PC-3 (cell line): ENCODE measurements around the gene BAG3. TPM values are rescaled to one million over a fixed set of nuclear protein-coding genes. Genes with fewer than 3 reads are reported as not detected.

Experiments
- ATAC-seq: fragments of 200-7000 bp; cut with Tn5 transposase; 2 replicates; pipeline ENCODE4 v1.9.1; 2020; ENCODE audit warnings: mild to moderate bottlenecking, moderate library complexity
- BruUV-seq: library from RNA; stranded (reverse); fragments of 400-500 nt; replicated peaks from 2 replicates; lab custom pipeline; 2021; lab: Mats Ljungman, UMichigan
- CTCF ChIA-PET: fragments of 300-600 bp; sonication (Branson Sonifier 250); formaldehyde crosslinking; loops from one replicate; lab custom pipeline; 2022; ENCODE audit warnings: antibody characterized with exemption; lab: Charles Lee
- POLR2A ChIA-PET: fragments of 300-600 bp; sonication (Branson Sonifier 250); formaldehyde crosslinking; loops from one replicate; lab custom pipeline; 2022; ENCODE audit warnings: antibody characterized with exemption; ENCODE audit not compliant: unreplicated experiment; lab: Charles Lee
- DNase-seq: peaks from one replicate; pipeline ENCODE4 v3.0.0-alpha.2; 2015
- H2AFZ ChIP-seq: fragments of 300-600 bp; sonication (generic); 2 replicates; pipeline ENCODE4 v1.6.0; 2016; ENCODE audit warnings: antibody characterized with exemption, low read length
- H3F3A ChIP-seq: fragments of 300-600 bp; sonication (generic); one replicate; pipeline ENCODE4 v1.6.0; 2017; ENCODE audit warnings: antibody characterized with exemption, low read length, control low read depth, mild to moderate bottlenecking; ENCODE audit not compliant: unreplicated experiment
- H3K27ac ChIP-seq: fragments of 300-600 bp; sonication (generic); 2 replicates; pipeline ENCODE4 v1.5.1; 2016; ENCODE audit warnings: mild to moderate bottlenecking, low read length
- H3K27me3 ChIP-seq: fragments of 300-600 bp; sonication (generic); 2 replicates; pipeline ENCODE4 v1.6.1; 2016; ENCODE audit warnings: low read length, mixed read lengths
- H3K36me3 ChIP-seq: fragments of 300-600 bp; sonication (generic); 2 replicates; pipeline ENCODE4 v1.6.1; 2016; ENCODE audit warnings: low read depth, mixed run types, low read length, mixed read lengths
- H3K4me1 ChIP-seq: fragments of 300-600 bp; sonication (generic); 2 replicates; pipeline ENCODE4 v1.5.1; 2016; ENCODE audit warnings: low read length; ENCODE audit not compliant: insufficient read depth
- H3K4me2 ChIP-seq: fragments of 300-600 bp; sonication (generic); 2 replicates; pipeline ENCODE4 v1.6.0; 2016; ENCODE audit warnings: low read length
- H3K4me3 ChIP-seq: fragments of 300-600 bp; sonication (generic); 2 replicates; pipeline ENCODE4 v1.5.1; 2016; ENCODE audit warnings: mild to moderate bottlenecking, low read length, mixed read lengths
- H3K79me2 ChIP-seq: fragments of 300-600 bp; sonication (generic); 2 replicates; pipeline ENCODE4 v1.6.1; 2017; ENCODE audit warnings: low read length, mixed read lengths
- H3K9ac ChIP-seq: fragments of 300-600 bp; sonication (generic); 2 replicates; pipeline ENCODE4 v1.6.0; 2016; ENCODE audit warnings: mild to moderate bottlenecking, low read length
- H3K9me2 ChIP-seq: fragments of 300-600 bp; sonication (generic); replicated peaks from 2 replicates; pipeline ENCODE4 v1.6.1; 2016; ENCODE audit warnings: mixed run types, low read length, mixed read lengths
- H3K9me3 ChIP-seq: fragments of 300-600 bp; sonication (generic); 2 replicates; pipeline ENCODE4 v1.6.1; 2016; ENCODE audit warnings: low read length, mixed read lengths
- H4K20me1 ChIP-seq: fragments of 300-600 bp; sonication (generic); 2 replicates; pipeline ENCODE4 v1.6.1; 2016; ENCODE audit warnings: low read length, mixed read lengths
- CTCF ChIP-seq: fragments of 300-600 bp; sonication (generic); conservative IDR thresholded peaks from 2 replicates; pipeline ENCODE4 v1.5.1; 2017; ENCODE audit warnings: antibody characterized with exemption, low read depth, mild to moderate bottlenecking, low read length
- EZH2 ChIP-seq: fragments of 300-600 bp; sonication (generic); IDR thresholded peaks from one replicate; pipeline ENCODE4 v1.6.1; 2017; ENCODE audit warnings: antibody characterized with exemption, mild to moderate bottlenecking, low read length; ENCODE audit not compliant: unreplicated experiment
- EZH2phosphoT487 ChIP-seq: fragments of 300-600 bp; sonication (generic); IDR thresholded peaks from 2 replicates; pipeline ENCODE4 v1.6.1; 2018; ENCODE audit warnings: mild to moderate bottlenecking, antibody characterized with exemption, low read length, borderline replicate concordance
- intact Hi-C: fragments of 100-400 bp; cut with micrococcal nuclease; formaldehyde crosslinking; loops from 2 replicates; pipeline ENCODE4 v1.9.0; 2023
- total RNA-seq: library from RNA; depleted of rRNA; stranded (reverse); fragments of >200 nt; gene quantifications from 2 replicates; pipeline ENCODE4 v1.2.3, GENCODE V29; 2014

The BAG3 gene
- total RNA-seq, 1 experiment from 2014 or later: 47.1 TPM

GRCh38 chr10:119652361-119652730 is 1.2 kb downstream of the BAG3 start:
- Histone ChIP-seq H3K9me2 (no peaks in the 10 kb centered on the region), H3K79me2 (peaks cover 61% of the 10 kb centered on the region), H3K27me3 (no peaks in the 10 kb centered on the region), H3K4me2 (peak overlapping the region; percentile 84), H2AFZ (no peak overlapping the region), H3K4me1 (peaks cover 37% of the 10 kb centered on the region), H3K36me3 (peaks cover 14% of the 10 kb centered on the region; the same call in 1 of the 2 replicates), H3K9me3 (no peaks in the 10 kb centered on the region), H4K20me1 (peaks cover 53% of the 10 kb centered on the region), H3F3A (no peaks in the 10 kb centered on the region), H3K27ac (peak overlapping the region; percentile 77), H3K9ac (peak overlapping the region; percentile 93), H3K4me3 (peak overlapping the region; percentile 94)
- TF ChIP-seq EZH2 (no peak), CTCF (peak; percentile 47; the same call in 1 of the 2 replicates), EZH2phosphoT487 (no peak)
- POLR2A ChIA-PET: no interaction called here
- no TSS peak for BruUV-seq
- CTCF ChIA-PET: no interaction called here
- DNase-seq (peak; percentile 57), ATAC-seq (peak; percentile 16)
- intact Hi-C loops: loop anchor here (5.0 kb wide), 1 partner anchor 110 kb away; the partner anchor contains the start of gene RGS10

- H3K4me2 ChIP-seq: peak overlapping the region; percentile 84
- peaks cover 45% of the 10 kb centered on the region for H3K4me1 ChIP-seq
- H3K9me2 ChIP-seq: no peaks in the 10 kb centered on the region
- ChIA-PET CTCF (no interaction called here), POLR2A (interaction anchor here (0.7 kb wide), 1 partner anchor 35 kb away, joined by 4 read pairs; no protein-coding TSS in a partner anchor)
- DNase-seq (no peak), ATAC-seq (no peak)
- peak overlapping the region; percentile 93 for H3K9ac ChIP-seq
- peaks cover 14% of the 10 kb centered on the region; the same call in 1 of the 2 replicates for H3K36me3 ChIP-seq
- H3K27ac ChIP-seq: peak overlapping the region; percentile 77
- intact Hi-C loops: loop anchor here (5.0 kb wide), 1 partner anchor 111 kb away; the partner anchor contains the start of gene RGS10
- peak overlapping the region; percentile 94 for H3K4me3 ChIP-seq
- H4K20me1 ChIP-seq: peaks cover 57% of the 10 kb centered on the region
- H3K79me2 ChIP-seq: peaks cover 70% of the 10 kb centered on the region
- no TSS peak for BruUV-seq
- no peaks in the 10 kb centered on the region for H3K9me3 ChIP-seq
- H3K27me3 ChIP-seq: no peaks in the 10 kb centered on the region
- H3F3A ChIP-seq: no peaks in the 10 kb centered on the region
- TF ChIP-seq EZH2: no peak
- no peak for TF ChIP-seq CTCF
- TF ChIP-seq EZH2phosphoT487: no peak
- H2AFZ ChIP-seq: no peak overlapping the region
Measured at GRCh38 chr10:119653209-119653608, 2.0 kb downstream of the BAG3 start.

- TF ChIP-seq EZH2phosphoT487 (no peak), CTCF (no peak), EZH2 (no peak)
- ATAC-seq: no peak
- peaks cover 77% of the 10 kb centered on the region for H3K79me2 ChIP-seq
- BruUV-seq: no TSS peak
- H2AFZ ChIP-seq: no peak overlapping the region
- H4K20me1 ChIP-seq: peaks cover 61% of the 10 kb centered on the region
- POLR2A ChIA-PET: interaction anchor here (0.7 kb wide), 1 partner anchor 34 kb away, joined by 4 read pairs; no protein-coding TSS in a partner anchor
- peak overlapping the region; percentile 93 for H3K9ac ChIP-seq
- no peak for DNase-seq
- peak overlapping the region; percentile 77; the same call in 1 of the 2 replicates for H3K27ac ChIP-seq
- H3K36me3 ChIP-seq: peaks cover 18% of the 10 kb centered on the region; the same call in 1 of the 2 replicates
- H3K4me3 ChIP-seq: peak overlapping the region; percentile 94
- H3K27me3 ChIP-seq: no peaks in the 10 kb centered on the region
- H3K9me3 ChIP-seq: no peaks in the 10 kb centered on the region
- no peaks in the 10 kb centered on the region for H3F3A ChIP-seq
- intact Hi-C loops: loop anchor here (2.0 to 5.0 kb wide), 5 partner anchors 17 to 112 kb away; partner anchors contain the start of genes RGS10 and TIAL1
- H3K9me2 ChIP-seq: no peaks in the 10 kb centered on the region
- H3K4me1 ChIP-seq: peaks cover 51% of the 10 kb centered on the region
- peak overlapping the region; percentile 84 for H3K4me2 ChIP-seq
- CTCF ChIA-PET: no interaction called here
Measured at GRCh38 chr10:119653916-119654315, 2.7 kb downstream of the BAG3 start.
